ENCODE measurements around the gene ADGRE2.

ADGRE2 gene

DNA sequence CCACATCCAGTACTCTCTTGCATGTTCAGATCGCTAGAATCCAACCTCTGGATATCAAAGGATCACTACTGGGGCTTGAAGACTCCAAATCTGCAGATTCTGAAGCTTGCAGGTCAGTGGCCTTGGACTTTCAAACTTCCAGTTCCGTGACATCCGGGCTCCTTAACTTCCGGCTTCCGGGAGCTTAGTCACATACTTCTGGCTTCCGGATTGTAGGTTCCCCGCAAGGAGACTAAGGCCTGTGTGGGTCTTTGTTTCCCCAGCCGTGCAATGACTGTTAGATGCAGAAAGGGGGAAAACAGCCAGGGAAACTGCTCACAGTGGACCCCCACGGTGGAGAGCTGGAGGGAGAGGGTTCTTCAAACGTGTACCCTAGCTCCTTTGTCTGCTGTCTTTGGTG is 47.2 kb downstream of the ADGRE2 start:
- no peak for DNase-seq

DNA sequence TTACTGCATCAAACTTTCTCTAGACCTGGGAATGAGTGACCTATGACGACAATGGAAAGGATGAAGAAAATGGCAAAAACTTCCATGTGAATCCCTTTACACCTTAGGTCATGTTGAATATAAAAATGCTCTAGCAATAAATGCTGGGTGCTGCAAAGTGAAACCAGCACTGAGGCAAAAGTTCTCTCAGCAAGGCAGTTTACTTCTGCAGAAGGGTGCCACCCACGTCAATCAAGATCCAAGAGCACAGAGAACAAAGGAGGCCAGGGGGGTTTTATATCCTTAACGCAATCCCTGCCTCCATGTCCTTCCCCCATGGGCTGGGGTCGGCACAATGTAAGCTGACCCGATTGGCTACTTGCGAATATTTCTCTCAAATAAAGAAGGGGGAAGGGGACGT is 49.8 kb downstream of the ADGRE2 start:
- no peak for DNase-seq

DNA sequence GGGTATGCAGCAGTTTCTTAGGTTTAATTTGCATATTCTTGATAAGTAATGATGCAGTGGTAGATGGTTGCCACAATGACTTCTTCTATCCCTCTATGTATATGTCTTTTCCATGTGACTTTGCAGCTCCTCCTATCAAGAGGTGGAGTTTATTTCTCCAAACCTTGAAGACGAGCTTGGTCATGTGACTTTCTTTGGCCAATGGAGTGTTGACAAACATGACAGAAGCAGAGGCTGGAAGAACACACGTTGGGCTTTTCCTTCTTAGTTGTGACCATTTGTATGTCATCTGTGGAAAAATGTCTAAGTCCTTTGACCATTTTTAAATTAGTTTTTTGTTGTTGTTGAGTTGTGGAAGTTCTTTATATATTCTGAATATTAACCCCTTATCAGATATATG is 56.2 kb downstream of the ADGRE2 start:
- DNase-seq: no peak

- no peak for DNase-seq
Measured at GRCh38 chr19:14719162-14719561, 59.2 kb downstream of the ADGRE2 start.

DNA sequence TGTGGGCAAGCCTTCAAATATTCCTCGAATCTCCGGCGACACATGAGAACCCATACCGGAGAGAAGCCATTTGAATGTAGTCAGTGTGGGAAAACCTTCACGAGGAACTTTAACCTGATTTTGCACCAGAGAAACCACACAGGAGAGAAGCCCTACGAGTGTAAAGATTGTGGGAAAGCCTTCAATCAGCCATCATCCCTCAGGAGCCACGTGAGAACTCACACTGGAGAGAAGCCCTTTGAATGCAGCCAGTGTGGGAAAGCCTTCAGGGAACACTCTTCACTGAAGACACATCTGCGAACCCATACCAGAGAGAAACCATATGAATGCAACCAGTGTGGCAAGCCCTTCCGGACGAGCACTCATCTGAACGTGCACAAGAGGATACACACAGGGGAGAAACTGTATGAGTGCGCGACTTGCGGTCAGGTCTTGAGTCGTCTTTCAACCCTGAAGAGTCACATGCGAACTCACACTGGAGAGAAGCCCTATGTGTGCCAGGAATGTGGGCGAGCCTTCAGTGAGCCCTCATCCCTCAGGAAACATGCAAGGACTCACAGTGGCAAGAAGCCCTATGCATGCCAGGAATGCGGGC is 59.7 kb downstream of the ADGRE2 start:
- DNase-seq: no peak

GRCh38 chr19:14715841-14716240 is 62.5 kb downstream of the ADGRE2 start:
- DNase-seq: no peak

DNA sequence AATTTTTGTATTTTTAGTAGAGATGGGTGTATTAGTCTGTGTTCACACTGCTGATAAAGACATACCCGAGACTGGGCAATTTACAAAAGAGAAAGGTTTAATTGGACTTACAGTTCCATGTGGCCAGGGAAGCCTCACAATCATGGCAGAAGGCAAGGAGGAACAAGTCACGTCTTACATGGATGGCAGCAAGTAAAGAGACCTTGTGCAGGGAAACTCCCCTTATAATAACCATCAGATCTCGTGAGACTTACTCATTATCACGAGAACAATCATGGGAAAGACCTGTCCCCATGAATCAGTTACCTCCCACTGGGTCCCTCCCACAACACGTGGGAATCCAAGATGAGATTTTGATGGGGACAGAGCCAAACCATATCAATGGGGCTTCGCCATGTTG is 73.9 kb downstream of the ADGRE2 start:
- no peak for DNase-seq

DNA sequence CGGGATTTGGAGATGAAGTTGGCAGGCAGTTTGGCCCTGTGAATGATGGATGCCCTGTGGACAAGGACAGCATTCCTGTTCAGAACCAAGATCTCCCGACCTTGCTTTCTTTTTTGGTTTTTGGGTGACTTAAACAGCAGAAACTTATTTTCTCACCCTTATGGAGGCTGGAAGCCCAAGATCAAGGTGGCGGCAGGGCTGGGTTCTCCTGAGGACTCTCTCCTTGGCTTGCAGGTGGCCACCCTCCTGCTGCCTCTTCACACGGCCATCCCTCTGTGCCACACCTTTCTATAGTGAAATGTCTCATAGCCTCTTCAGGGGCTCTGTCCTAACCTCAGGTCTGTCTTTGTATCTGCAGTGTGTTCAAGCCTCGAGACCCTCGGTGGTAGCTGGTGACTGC is 74.5 kb downstream of the ADGRE2 start:
- DNase-seq: no peak

DNA sequence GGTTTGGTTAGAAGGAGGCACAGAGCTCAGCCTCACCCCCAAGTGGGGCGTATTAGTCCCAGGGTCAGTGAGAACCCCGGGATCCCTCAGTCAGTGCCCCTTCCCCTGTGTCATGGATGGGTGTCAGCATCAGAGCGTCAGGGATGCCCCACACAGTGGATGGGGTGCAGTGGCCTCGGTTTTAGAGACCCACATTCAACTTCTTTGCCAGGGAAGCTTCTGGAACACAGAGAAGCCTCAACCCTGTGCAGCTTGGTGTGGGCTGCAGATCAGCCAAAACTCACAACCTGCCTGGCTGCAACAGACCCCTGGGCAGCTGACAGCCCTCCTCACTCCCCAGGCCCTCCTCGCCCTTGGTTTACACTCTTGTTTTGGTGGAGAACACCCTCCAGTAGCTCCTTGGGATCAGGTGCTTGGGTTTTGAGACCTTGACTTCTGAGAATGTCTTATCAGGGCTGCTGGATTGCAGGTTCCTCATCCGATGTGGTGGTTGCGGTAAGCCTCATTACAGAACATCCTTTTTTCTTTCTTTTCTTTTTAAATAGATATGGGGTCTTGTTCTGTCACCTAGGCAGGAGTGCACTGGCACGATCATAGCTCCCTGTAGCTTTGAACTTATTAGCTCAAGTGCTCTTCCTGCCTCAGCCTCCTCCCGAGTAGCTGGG is 77.5 kb downstream of the ADGRE2 start:
- DNase-seq: no peak

GRCh38 chr19:14699641-14700040 is 78.7 kb downstream of the ADGRE2 start:
- DNase-seq: no peak

- no peak for DNase-seq
Measured at GRCh38 chr19:14695471-14695870, 82.9 kb downstream of the ADGRE2 start.

GRCh38 chr19:14694641-14695266 is 83.6 kb downstream of the ADGRE2 start:
- DNase-seq: no peak

- peak; percentile 85 for DNase-seq
Measured at GRCh38 chr19:14689598-14690503, 88.5 kb downstream of the ADGRE2 start, which contains the start of gene ZNF333. TSS of gene ZNF333 (plus strand) at chr19:14690048. CDS start at chr19:14693492, 3,444 bp downstream.

- peak; percentile 4 for DNase-seq
Measured at GRCh38 chr19:14686411-14686810, 91.9 kb downstream of the ADGRE2 start.

- no peak for DNase-seq
Measured at GRCh38 chr19:14683439-14683838, 94.9 kb downstream of the ADGRE2 start.

Data from NCI-H446 treated with DMSO at 0.1 percent for 48 hours (cell line).